GM18502 (cell line): ENCODE results near the gene POTEI.
"Not testable (repeated sequence)": the region's sequence is repeated elsewhere in the genome, so short reads cannot be mapped to it uniquely, and the experiment has no call there.

Experiments used
- ATAC-seq: cut with Tn5 transposase; IDR thresholded peaks from one replicate; pipeline ENCODE4 v1.9.1; 2021; ENCODE audit warnings: mild to moderate bottlenecking; ENCODE audit not compliant: unreplicated experiment, poor library complexity

POTEI gene

DNA sequence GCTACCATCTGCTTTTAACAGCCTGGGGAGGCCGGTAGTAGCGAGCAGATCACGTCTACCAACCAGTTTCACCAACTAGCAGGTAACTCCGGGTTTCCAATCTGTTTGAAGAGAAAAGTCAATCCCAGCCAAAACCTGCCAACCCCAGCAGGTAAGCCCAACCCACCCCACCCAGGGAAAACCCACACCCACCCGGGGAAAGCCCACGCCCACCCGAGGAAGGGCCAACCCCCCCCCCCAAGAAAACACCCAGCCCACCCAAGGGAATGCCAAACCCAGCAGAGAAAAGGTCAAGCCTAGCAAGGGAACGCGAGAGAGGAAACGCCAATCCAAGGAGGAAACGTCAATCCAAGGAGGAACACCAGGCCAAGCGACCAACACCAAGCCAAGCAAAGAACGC lies at the start of gene POTEI:
Gene POTEI, minus strand, starts transcription at position 101 of the 400 bp plus-strand sequence. Its CDS starts 93 bp downstream, at position 8.
- ATAC-seq, result not testable (repeated sequence)

DNA sequence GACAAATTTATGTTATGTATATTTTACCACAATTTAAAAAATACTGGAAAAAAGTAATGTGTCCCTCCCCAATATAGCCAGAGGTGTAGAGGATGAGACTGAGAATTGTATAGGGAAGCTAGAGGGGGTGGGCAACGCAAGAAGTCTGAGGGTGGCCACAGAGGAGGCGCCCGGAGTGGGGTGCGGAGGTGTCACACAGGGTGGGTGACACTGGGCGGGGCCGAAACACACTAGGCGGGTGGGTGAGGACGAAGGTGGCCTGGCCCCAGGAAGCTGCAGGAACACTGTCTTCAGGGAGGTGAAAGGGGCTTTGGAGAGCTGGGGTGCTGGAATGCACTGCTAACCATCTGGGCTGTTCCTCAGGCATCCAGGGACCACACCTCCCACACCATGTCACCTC lies 47.3 kb upstream of the POTEI start:
- ATAC-seq, result not testable (repeated sequence)

DNA sequence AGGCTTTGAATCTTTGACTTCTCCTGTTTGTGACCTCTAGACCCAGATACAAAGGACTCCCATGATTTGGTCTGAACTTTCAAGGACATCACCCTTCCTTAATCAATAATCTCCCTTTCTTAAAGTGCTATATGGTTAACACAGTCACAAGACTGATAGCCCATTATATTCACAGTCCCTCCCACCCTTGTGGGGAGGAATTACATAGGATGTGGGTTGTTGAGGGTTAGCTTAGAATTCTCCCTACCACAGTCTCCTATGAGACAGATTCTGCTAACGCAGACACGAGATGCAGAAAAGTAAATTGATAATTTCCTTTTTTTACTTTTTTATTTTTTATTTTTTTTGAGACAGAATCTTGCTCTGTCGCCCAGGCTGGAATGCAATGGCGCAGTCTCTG lies 45.0 kb upstream of the POTEI start:
- ATAC-seq, result not testable (repeated sequence)

DNA sequence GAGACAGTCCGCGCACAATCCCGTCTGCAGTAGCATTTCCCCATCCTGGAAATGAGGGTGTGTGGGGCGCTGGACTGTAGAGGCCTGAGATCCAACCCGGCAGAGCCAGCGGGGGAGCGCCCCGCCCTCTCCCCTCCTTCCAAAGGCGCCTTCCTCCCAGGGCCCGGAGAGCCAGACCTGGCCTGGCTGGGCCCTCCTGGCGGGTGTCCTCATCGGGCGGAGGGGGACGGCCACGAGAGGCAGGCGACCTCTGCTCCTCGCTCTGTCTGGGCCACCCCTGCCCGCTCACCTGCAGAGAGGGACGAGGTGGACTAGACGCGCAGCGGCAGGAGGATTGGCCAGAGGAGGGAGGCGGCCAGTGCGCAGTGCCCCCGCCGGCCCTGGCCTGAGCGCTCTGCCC lies 40.3 kb upstream of the POTEI start:
- ATAC-seq, result not testable (repeated sequence)

DNA sequence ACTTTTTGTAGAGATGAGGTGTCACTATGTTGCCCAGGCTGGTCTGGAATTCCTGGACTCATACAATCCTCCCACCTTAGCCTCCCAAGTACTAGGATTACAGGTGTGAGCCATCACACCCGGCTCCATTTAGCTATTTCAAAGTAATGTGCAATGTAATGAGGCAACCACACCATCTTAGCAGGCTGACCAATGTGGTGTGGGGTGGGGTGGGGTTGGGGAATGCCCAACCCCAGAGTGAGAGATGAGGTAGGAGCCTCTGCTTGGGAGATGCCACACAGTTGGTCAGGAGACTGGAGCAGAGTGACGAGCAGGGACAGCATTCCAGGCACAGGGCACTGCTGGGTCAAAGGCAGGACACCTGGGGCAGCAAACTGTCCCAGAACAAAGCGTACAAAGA lies 39.3 kb upstream of the POTEI start:
- not testable (repeated sequence) for ATAC-seq

DNA sequence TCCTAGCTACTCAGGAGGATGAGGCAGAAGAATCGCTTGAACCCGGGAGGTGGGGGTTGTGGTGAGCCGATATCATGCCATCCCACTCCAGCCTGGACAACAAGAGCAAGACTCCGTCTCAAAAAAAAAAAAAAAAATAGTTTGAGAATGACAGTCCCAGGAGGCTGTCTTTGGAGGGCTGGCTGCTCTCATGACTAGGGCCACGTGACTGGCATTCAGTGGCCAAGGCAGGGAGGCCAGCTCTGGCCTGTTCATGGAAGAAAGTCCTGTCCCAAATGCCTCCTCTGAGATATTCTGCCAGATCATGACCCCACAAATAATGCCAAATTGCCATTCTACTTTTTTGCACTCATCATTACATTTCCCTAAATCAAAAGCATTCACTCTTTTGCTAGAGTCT lies 35.9 kb upstream of the POTEI start:
- ATAC-seq, result not testable (repeated sequence)

DNA sequence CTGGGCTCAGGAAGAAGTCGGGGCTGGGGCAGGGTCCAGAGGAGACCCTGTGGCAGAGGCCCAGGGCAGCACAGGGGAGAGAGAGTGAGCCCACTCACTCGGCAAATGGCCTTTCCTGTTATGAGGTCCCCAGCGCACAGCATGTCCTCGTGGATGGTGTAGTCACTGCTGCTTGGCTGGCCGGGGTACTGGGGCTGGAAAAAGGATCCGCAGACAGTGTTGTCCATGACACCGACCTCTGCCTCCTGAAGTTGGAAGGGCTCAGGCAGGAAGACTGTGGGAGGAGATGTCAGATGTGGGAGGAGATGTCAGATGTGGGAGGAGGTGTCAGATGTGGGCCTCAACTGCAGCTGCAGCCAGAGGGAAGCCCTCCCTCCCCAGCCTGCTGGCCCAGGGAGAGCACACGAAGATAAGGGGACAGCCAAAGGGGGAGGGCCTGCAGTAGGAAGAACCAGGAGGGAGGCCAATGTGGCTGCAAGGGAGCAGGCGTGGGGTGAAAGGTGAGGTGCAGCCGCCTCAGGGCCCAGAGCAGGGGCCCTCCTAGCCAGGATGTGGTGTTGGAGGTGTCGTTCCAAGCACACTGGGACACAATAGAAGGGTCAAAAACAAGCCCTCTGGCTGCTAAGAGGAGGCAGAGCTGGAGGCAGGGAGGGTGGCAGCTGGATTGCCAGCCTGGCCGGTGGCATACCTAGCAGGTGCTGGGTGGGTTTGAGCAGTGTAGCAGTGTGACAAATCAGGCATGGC lies 34.8 kb upstream of the POTEI start:
- ATAC-seq, result not testable (repeated sequence)

DNA sequence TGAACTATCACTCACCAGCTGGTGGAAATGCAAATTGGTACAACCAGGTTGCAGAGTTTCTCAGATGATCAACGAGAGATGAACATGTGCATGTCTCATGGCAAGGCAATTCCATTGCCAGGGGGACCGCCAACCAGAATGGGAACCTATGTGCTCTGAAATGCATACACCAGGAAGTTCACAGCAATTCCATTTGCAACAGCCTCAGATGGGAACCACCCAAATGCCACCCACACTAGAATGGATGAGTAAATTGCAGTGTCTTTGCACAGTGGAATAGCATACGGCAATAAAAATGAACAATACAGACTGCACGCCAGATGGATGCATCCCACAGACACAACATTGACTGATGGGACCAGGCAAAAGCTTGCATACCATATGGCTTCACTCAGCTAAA lies 33.7 kb upstream of the POTEI start:
- ATAC-seq, result not testable (repeated sequence)

DNA sequence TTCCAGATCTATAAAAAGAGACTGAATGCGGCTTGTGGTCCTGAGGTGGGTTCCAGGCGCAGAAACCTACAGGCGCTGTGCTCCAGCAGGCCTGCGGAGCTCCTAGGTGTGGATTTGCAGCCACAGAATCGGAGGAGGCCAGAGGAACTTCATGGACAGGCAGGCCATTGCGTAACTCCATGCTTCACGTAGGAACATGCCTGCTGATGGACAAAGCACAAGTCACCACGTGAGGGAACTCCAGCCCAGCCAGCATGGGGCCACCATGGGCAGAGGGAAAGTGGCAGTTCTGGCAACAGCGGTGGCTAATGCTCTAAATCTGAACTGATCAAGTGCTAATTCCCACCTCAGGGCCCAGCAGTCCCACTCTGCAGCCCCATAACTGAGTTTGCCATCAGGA lies 29.1 kb upstream of the POTEI start:
- ATAC-seq, result not testable (repeated sequence)

DNA sequence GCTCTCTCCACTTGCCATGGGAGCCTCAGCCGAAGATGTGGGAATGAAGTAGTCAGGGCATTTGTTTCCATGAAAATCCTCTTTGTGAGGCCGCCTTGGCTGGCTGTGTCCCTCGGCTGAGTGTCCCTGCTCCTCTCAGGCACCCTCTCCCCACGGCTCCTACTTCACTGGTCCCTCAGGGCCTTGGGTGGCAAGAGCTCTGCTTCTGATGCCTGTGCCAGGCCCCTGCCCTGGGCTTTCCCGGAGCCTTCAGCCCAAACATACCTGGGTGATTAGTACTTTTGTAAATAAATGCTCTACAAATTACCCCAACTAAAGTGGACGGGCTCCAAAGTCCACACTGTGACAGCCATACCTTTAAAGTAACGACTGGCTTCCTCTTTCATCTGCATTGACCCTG lies 27.5 kb upstream of the POTEI start:
- ATAC-seq, result not testable (repeated sequence)

DNA sequence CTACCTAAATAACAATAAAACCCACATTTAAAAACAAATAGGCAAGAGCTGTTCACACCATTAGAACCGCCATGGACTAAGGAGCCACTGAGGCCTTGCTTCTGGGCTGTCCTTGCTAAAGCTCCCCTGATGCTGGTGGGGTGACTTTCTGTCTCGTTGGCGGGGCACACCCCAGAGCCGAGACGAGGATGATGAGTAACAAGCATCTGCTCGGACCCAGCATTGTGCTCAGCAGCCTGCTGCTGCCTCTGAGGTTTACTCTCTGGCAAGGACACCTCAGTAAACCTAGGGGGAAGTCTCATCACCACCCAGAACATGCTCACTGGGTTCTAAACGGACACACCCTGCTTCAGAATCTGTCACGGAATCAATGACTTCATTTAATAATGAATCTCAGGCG lies 22.5 kb upstream of the POTEI start:
- ATAC-seq, result peak; percentile 19

DNA sequence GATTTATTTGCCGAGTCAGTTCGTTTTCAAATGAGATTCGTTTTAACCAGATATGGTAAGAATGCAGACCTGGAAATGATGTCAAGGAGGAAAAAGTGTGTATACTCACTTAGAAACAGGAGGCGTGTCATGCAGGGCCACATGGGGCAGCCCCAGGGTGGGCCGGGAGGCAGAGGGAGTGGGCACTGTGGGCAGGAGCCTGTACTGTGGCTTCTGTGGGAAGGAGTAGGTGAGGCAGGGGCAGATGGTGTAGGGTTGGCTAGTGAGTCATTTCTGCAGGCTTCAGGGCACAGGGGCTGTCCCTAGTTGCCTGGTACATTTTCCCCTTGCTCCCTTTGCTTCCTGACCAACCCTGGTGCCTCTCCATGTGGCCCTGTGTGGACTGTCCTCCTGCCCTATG lies 22.1 kb upstream of the POTEI start:
- ATAC-seq, result peak; percentile 82

DNA sequence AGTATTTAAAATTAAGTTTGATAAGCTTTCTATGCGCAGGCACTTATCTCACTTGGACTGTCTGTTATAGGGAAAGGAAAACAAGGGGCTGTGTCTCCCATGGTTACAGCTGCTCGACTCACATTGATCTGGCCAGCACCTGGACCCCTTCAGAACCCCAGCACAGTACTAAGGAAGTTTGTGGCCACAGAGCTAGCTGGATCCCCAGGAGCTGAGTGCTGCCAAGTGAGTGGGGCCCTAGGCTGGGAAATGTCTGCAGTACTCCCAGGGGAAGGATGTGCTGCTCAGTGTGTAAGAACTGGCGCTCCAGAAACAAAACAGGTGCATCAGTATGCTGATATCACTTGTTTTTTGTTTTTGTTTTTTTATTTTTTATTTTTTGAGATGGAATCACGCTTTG lies 21.1 kb upstream of the POTEI start:
- ATAC-seq, result not testable (repeated sequence)

DNA sequence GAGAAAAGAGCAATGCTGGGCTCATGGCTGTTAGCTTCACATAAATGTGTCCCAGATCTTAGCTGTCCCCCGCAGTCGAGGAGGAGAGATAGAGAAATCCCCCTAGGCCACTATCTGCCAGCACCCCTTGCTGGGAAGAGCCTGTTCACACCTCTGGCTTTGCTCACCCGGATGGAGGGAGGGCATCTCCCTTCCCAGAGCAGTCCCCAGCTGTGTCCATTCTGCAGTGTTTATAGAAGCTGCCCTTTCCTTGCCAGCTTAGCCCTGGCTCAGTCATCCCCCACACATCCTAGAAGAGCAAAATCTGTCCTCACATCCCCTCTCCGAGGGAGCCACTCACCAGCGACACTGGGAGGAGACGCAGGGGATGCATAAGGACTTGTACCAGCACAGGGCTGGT lies 20.4 kb upstream of the POTEI start:
- not testable (repeated sequence) for ATAC-seq

DNA sequence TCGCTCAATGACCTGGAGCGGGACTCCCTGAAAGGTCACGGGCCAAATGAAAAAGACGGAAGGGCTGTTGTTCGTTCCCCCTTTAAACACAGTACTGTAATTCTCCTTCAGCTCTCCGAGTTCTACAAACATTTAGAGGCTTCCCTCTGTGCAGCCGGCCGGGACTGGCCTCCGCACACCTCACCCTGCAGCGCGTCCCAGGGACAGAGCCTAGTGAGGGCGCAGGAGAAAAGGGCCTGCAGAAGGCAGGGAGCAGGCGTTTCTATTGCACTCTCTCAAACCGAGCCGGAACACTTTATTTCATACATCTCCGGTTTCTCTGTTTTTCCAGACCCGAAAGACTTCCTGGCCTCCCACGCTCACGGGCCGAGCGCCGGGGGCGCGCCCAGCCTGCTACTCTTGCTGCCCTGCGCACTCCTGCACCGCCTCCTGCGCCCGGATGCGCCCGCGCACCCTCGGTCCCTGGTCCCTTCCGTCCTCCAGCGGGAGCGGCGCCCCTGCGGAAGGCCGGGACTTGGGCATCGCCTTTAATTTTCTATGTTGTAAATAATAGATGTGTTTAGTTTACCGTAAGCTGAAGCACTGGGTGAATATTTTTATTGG lies 18.3 kb upstream of the POTEI start:
- not testable (repeated sequence) for ATAC-seq

DNA sequence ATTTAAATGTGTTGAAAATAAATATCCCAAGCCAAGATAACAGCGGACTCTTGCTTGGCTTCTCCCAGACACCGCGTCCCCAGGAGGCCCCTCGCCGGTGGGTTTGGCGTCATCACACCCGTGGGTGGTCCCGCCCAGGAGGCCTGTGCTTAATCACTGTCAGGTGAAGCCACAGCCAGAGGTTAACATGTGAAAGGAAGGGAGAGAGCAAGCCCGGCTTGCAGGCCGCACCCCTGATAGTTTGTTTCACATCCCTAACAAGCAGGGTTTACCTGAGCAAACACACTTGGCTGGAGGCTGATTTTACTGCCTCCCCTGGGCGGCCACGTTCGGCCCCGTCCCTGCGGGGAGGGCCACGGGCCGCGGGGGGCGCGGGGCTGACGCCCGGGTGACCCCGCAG lies 13.3 kb upstream of the POTEI start:
- not testable (repeated sequence) for ATAC-seq

DNA sequence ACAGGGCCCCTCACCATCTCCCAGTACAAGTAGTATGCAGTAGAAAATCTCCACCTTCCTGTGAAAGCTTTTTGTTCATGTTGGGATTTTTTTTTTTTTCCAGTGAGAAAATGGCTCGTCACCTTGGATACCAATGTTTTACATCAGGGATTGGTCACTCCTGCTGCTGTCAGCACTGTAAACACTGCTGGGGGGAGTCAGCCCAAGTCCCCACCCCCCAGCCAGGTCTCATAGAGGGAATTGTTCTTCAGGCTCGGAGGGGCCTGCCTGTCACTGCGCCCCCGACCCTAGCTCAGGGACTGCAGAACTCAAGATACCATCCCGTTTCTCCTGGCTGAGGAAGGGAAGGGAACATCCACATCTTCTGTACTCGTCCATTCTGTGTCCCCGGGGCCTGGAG lies 11.9 kb upstream of the POTEI start, which contains the start of gene CFC1B:
Gene CFC1B, plus strand, starts transcription at position 231 of the 400 bp plus-strand sequence. CDS start 263 bp downstream, outside the sequence.
- ATAC-seq, result not testable (repeated sequence)

DNA sequence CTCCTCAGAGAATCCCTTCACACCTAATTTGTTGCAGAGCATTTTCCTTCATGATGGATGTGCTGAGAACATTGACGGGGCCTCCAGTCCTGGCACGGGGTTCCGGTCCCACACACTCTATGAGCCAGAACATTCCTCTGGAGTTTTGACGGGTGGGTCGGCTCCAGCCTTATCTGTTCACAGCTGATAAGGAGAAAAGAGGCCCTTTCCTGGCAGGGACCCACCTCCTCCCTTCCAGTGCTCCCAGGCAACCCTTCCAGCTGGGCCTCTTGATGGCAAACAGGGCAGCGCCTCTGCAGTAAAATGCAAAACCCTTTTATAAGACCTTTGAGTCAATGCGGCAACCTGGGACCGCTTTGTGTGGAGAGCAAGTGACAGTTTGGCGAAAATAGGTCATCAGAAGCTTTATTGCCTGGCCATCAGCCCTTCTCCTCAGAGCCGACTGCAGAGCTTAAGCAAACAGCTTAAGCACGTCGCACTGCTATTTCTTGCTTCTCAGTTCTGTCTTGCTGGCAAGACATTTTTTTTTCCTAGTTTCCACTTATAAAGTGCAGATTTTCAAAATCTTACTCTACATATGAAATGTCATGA lies 9.5 kb upstream of the POTEI start:
- not testable (repeated sequence) for ATAC-seq

DNA sequence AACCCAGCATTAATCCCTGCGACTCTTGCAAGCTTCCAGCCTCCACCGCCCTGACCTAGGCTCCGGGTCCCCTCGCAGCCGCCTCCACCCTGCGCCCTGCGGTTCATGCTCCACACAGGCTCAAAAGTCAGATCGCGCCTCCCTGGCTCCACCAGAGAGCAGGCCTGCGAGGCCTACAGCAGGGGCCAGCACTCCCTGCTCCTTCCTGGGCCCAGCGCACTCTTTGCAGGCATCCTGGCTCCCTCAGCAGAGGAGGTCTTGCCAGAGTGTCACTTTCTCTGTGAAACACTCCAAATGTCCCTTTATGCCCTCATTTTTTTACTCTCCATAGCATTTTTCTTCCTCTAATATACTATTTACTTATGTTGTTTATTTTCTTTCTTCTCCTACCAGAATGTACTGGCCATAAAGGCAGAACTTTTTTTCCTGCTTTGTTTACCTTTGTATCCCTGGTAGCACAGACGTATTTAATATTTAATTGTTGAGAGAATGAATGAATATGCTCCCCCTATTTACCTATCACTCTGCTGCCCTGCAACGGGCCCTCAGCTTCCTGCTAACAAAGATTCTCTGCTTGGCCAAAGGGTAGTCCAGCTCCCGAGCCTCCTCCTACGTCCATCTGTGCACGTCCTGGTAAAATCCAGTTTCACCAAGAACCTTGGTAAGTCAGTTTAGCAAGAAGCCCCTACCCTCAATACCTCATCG lies 2.8 kb upstream of the POTEI start:
- ATAC-seq, result not testable (repeated sequence)

DNA sequence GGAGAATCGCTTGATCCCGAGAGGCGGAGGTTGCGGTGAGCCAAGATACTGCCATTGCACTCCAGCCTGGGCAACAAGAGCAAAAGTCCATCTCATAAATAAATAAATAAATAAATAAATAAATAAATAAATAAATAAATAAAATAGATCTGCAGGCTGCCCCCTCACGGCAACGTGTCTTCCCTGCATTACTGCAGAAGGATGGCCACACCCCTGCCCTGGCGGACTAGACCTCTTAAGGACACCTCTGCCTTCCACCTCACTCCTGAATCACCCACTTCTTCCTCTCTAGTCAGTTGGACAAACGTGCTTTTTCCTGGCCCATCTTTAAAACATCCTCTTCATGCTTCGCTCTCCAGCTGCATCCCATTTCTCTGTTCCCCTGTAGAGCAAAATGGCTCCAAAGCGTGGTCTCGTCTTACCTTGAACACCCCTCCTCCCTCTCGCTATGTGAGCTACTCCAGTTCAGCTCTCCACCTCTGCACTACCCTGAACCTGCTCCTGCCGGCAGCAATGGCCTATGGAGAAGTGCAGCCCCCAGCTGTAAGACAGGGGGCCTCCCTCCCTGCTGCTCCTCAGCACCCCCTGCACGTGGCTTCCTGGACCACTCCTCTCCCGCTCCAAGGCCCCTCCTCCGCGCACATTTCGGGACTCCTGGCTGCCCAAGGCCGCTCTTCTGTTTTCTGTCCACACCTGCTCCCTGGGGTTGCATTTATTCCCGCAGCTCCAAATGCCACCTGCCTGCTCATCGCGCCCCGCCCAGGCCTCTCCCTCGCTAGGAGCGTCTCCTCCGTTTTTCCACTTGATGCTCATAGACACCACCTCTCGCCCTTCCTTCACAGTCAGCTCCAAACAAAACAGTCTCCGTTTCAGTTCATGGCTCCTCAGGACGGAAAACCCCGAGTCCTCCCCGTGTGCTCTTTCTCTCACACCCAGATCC lies 1.9 kb upstream of the POTEI start:
- ATAC-seq, result not testable (repeated sequence)
